Measurements from ENCODE around the gene TMEM178A.

TMEM178A gene

DNA sequence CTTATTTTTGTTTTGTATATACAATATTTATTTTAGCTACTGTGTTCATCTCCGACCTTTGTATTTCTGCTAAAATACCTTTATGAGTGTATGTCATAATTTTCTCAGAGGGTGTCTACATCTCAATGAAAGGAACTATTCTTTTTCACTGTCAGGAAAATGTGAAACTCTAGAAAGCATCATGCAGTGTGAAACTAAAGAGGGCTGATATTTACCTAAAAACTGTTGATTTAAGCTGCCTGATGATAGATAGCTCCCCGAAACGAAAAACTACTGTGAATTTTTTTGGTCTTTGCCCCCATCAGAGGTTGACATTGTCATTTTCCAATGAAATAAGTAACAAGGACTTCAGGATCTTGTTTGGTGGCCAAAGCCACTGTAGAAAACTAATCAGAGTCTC, 38.8 kb downstream of the TMEM178A start:
- TF ChIP-seq Cebpa-rat (IDR thresholded peaks at IDR 0.05) = no peak
- no peaks in the 10 kb centered on the region for H4K20me1 ChIP-seq
- no peak overlapping the region for H3K4me3 ChIP-seq
- H3K27me3 ChIP-seq = no peaks in the 10 kb centered on the region
- no peaks in the 10 kb centered on the region for H3K4me1 ChIP-seq
- H3K36me3 ChIP-seq = no peaks in the 10 kb centered on the region
- H3K4me2 ChIP-seq = no peak overlapping the region
- H3K9ac ChIP-seq = no peak overlapping the region
- H3K9me3 ChIP-seq = peaks cover 27% of the 10 kb centered on the region
- no peak overlapping the region for H3K27ac ChIP-seq

DNA sequence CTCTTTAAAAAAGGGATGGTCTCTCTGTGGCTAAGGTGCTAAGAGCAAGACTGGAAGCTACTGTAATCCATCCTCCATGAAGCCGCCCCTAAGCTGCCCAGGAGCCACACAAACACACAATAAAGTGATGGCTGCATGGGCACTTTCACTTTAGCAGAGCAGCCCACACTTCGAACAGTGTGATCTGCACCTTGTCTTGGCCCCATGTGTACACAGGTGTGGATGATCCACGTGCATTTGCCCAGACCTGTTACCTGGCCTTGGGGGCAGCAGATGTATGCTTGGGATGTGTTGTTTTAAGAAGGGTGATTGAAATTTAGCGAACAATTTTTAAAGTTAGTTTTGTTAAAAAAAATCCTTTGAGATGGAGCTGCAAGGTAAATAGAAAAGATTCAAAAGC, 39.9 kb downstream of the TMEM178A start:
- H3K36me3 ChIP-seq = no peaks in the 10 kb centered on the region
- no peaks in the 10 kb centered on the region for H4K20me1 ChIP-seq
- no peak overlapping the region for H3K9ac ChIP-seq
- H3K27me3 ChIP-seq = no peaks in the 10 kb centered on the region
- H3K4me1 ChIP-seq = no peaks in the 10 kb centered on the region
- no peak for TF ChIP-seq Cebpa-rat (IDR thresholded peaks at IDR 0.05)
- peaks cover 26% of the 10 kb centered on the region for H3K9me3 ChIP-seq
- no peak overlapping the region for H3K27ac ChIP-seq
- H3K4me3 ChIP-seq = no peak overlapping the region
- H3K4me2 ChIP-seq = no peak overlapping the region

DNA sequence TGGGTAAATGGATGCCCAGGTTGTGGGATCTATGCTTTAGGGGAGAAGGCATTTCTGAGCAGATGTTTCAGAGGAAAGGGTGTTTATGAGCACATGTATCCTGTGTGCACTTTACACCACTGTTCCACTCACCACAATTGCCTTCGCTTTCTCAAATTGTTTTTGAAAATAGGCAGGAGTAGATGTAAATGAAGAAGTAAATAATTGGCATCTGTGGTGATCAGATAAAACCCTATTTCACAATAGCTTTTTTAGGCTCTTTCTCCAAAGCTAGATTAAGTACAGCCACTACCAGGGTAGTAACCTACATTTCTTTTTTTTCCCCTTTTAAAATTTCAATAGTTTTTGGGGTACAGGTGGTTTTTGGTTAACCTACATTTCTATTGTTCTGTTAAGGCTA, 40.6 kb downstream of the TMEM178A start:
- H3K27ac ChIP-seq = no peak overlapping the region

DNA sequence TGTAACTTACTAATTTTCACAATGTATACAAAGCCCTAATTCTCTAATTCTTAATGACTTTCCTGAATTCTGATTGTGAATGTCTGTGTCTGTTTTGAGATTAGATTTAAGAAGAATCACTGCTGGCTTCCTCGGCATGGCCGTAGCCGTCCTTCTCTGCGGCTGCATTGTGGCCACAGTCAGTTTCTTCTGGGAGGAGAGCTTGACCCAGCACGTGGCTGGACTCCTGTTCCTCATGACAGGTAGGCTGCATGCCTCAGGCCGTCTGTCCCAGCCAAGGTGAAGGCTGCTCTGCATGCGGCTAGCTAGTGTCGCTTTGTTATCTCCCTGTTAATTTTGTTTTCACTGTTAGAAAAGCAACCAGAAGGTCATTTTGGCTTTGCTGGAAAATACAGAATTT, 41.2 kb downstream of the TMEM178A start:
- H3K27me3 ChIP-seq = no peaks in the 10 kb centered on the region
- H4K20me1 ChIP-seq = no peaks in the 10 kb centered on the region
- no peaks in the 10 kb centered on the region for H3K4me1 ChIP-seq
- no peak overlapping the region for H3K27ac ChIP-seq
- no peak overlapping the region for H3K4me3 ChIP-seq
- no peaks in the 10 kb centered on the region for H3K36me3 ChIP-seq
- no peak overlapping the region for H3K4me2 ChIP-seq
- no peak overlapping the region for H3K9ac ChIP-seq
- no peak for TF ChIP-seq Cebpa-rat (IDR thresholded peaks at IDR 0.05)
- H3K9me3 ChIP-seq = peaks cover 14% of the 10 kb centered on the region

More for the DNA sequence above, 40.6 kb downstream of the TMEM178A start:
- no peak overlapping the region for H3K4me3 ChIP-seq
- no peaks in the 10 kb centered on the region for H4K20me1 ChIP-seq
- no peaks in the 10 kb centered on the region for H3K36me3 ChIP-seq
- no peak overlapping the region for H3K9ac ChIP-seq
- no peak for TF ChIP-seq Cebpa-rat (IDR thresholded peaks at IDR 0.05)
- H3K4me2 ChIP-seq = no peak overlapping the region
- H3K9me3 ChIP-seq = peaks cover 20% of the 10 kb centered on the region
- no peaks in the 10 kb centered on the region for H3K27me3 ChIP-seq
- no peaks in the 10 kb centered on the region for H3K4me1 ChIP-seq

DNA sequence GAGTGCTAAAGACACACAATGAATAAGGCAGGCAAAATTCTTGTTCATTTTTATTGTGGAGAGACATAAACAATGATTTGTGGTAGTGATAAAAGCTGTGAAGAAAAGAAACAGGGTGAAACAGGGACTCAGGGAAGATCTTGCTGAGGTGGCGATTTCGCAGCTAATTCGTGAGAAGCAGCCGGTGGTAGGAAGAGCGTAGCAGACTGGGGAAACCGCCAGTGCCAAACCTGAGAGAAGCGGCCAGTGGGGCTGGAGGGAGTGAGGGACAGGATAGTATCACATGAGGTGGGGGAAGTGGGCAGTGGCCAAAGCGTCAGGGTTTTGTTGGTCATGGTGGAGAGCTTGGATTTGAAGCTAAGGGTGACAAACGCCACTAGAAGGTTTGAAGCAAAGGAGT, 42.3 kb downstream of the TMEM178A start:
- Histone ChIP-seq H3K27ac (no peak overlapping the region), H3K9me3 (0 out of 2 replicates have a peak, but pooled peaks cover 3% of the 10 kb centered on the region), H3K9ac (no peak overlapping the region), H3K36me3 (no peaks in the 10 kb centered on the region), H3K4me2 (no peak overlapping the region), H3K27me3 (no peaks in the 10 kb centered on the region), H3K4me3 (no peak overlapping the region), H3K4me1 (no peaks in the 10 kb centered on the region), H4K20me1 (no peaks in the 10 kb centered on the region)
- no peak for TF ChIP-seq Cebpa-rat (IDR thresholded peaks at IDR 0.05)

DNA sequence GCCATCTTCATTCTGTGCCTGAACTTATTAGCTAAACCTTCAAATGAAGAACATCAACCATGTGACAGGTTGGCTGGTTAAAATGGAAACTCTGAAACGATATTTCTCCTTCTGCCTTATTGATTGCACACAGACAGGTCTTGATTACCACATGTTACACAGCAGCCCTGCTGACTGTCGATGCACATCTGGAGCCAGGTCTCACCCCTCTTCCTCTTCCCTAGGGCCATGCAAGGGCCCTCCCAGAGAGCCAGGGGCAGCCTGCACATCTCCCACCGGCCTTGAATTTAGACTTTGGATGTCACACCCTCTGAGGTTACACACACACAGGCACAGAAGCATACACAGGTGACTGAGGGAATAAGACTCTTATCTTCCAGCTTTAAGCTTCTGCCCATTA, 45.1 kb downstream of the TMEM178A start:
- TF ChIP-seq Cebpa-rat (IDR thresholded peaks at IDR 0.05) = no peak
- Histone ChIP-seq H3K27ac (no peak overlapping the region), H3K36me3 (no peaks in the 10 kb centered on the region), H3K4me2 (no peak overlapping the region), H3K9ac (no peak overlapping the region), H4K20me1 (no peaks in the 10 kb centered on the region), H3K4me3 (no peak overlapping the region), H3K9me3 (0 out of 2 replicates have a peak, but pooled peaks cover 3% of the 10 kb centered on the region), H3K4me1 (no peaks in the 10 kb centered on the region), H3K27me3 (no peaks in the 10 kb centered on the region)

DNA sequence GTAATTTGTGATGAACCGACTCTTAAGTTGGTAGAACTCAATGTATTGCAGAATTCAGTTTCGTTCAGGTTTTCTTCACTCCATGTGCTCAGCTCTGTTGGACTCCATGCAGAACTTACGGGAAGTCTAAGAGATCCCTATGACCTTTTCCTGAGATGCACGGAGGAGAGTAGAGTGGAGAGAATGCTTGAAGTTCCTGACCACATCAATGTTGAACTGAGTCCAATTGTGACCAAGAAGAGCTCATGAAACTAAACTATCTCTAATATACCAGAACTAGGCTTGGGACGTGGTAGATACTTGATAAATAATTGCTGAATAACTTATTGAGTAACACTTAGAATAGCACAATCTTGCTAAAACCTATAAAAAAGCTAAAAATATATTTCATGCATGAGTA, 47.2 kb downstream of the TMEM178A start:
- H3K4me2 ChIP-seq = no peak overlapping the region
- H3K4me1 ChIP-seq = no peaks in the 10 kb centered on the region
- H3K4me3 ChIP-seq = no peak overlapping the region
- no peaks in the 10 kb centered on the region for H3K36me3 ChIP-seq
- 0 out of 2 replicates have a peak, but pooled peaks cover 3% of the 10 kb centered on the region for H3K9me3 ChIP-seq
- H3K9ac ChIP-seq = no peak overlapping the region
- no peaks in the 10 kb centered on the region for H4K20me1 ChIP-seq
- H3K27me3 ChIP-seq = no peaks in the 10 kb centered on the region
- no peak overlapping the region for H3K27ac ChIP-seq
- no peak for TF ChIP-seq Cebpa-rat (IDR thresholded peaks at IDR 0.05)

DNA sequence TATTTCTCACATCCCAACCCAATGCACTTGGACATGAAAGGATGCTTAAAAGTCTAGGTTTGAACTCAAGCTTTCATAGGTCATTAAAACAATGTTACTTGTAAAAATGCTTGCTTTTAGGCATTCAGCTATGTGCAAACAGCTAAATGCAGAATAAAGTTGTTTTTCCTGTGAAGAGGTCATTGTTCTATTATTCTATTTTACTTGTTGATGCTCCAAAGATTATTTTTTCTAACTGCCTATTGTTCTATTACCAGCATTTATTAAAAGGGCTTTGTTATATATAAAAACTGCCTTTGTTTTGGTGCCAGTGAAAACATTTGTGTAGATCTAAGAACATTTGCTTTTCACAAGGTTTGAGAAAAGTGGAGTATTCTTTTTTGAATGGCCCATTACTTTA, 49.4 kb downstream of the TMEM178A start:
- Histone ChIP-seq H3K9ac (no peak overlapping the region), H4K20me1 (no peaks in the 10 kb centered on the region), H3K4me2 (no peak overlapping the region), H3K9me3 (no peaks in the 10 kb centered on the region), H3K4me3 (no peak overlapping the region), H3K4me1 (no peaks in the 10 kb centered on the region), H3K27ac (no peak overlapping the region), H3K36me3 (no peaks in the 10 kb centered on the region), H3K27me3 (no peaks in the 10 kb centered on the region)
- no peak for TF ChIP-seq Cebpa-rat (IDR thresholded peaks at IDR 0.05)

DNA sequence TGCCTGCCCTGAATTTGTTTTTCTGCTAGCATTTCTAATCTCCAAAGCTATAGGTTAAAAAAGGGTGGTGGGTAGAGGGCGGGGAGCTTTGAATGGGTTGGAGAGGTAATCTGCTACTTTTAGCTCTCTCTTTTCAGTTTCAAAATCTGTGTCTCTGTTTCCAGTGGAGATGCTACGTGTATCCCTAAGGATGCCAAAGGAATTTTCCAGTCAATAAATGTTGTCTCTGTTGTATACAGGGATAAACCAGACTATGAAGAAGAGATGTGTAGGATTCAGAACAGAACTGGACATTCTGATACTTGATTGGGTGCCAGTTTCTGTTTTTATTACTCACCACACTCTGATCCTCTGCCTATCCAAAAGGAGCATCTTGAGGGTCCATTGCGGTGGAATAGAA, 50.1 kb downstream of the TMEM178A start:
- Histone ChIP-seq H4K20me1 (no peaks in the 10 kb centered on the region), H3K27me3 (no peaks in the 10 kb centered on the region), H3K36me3 (no peaks in the 10 kb centered on the region), H3K4me1 (no peaks in the 10 kb centered on the region), H3K27ac (no peak overlapping the region), H3K4me3 (no peak overlapping the region), H3K9ac (no peak overlapping the region), H3K9me3 (no peaks in the 10 kb centered on the region), H3K4me2 (no peak overlapping the region)
- TF ChIP-seq Cebpa-rat (IDR thresholded peaks at IDR 0.05) = no peak

DNA sequence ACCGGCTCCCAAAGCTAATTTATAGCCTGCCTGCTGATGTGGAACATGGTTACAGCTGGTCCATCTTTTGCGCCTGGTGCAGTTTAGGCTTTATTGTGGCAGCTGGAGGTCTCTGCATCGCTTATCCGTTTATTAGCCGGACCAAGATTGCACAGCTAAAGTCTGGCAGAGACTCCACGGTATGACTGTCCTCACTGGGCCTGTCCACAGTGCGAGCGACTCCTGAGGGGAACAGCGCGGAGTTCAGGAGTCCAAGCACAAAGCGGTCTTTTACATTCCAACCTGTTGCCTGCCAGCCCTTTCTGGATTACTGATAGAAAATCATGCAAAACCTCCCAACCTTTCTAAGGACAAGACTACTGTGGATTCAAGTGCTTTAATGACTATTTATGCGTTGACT, 51.4 kb downstream of the TMEM178A start:
- Histone ChIP-seq H3K27ac (no peak overlapping the region), H3K27me3 (no peaks in the 10 kb centered on the region), H3K4me1 (no peaks in the 10 kb centered on the region), H3K36me3 (no peaks in the 10 kb centered on the region), H4K20me1 (no peaks in the 10 kb centered on the region), H3K9me3 (no peaks in the 10 kb centered on the region), H3K9ac (no peak overlapping the region), H3K4me2 (no peak overlapping the region), H3K4me3 (no peak overlapping the region)
- no peak for TF ChIP-seq Cebpa-rat (IDR thresholded peaks at IDR 0.05)

DNA sequence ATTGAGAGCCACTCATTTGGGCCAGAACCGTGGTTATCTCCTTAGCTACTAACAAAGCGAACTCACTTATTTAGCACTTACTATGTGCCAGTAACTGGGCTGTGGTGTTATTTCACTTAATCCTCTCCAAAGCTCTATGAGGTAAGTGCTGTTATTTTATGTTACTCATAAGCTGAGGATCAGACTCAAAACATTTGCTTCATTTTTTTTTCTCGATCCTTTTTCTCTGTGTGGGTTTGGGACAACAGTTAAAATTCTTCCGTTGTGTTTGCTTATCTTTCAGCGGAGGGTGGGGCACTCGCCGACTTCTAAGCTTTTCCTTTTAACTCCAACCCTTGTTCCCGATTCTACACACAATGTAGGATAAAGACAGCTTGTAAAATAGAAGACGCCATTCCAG, 52.8 kb downstream of the TMEM178A start:
- TF ChIP-seq Cebpa-rat (IDR thresholded peaks at IDR 0.05) = no peak
- Histone ChIP-seq H3K4me1 (no peaks in the 10 kb centered on the region), H3K27me3 (no peaks in the 10 kb centered on the region), H3K36me3 (no peaks in the 10 kb centered on the region), H3K27ac (no peak overlapping the region), H3K9me3 (no peaks in the 10 kb centered on the region), H3K4me3 (no peak overlapping the region), H3K9ac (no peak overlapping the region), H4K20me1 (no peaks in the 10 kb centered on the region), H3K4me2 (no peak overlapping the region)

Measured in BLaER1 (cell line).